Thoracic aorta (tissue), 2 donors: ENCODE results near the gene GNB1L. TPM values are rescaled to one million over a fixed set of nuclear protein-coding genes. Genes with fewer than 3 reads are reported as not detected.
A peak's percentile ranks its signal among the peaks of the same experiment; 100 is the strongest.

ENCODE experiments used
- ATAC-seq: fragments of 150-250 bp; one replicate; pipeline ENCODE4 v1.8.0; 2017; ENCODE audit warnings: low read depth; ENCODE audit not compliant: insufficient number of reproducible peaks, low FRiP score
- DNase-seq: peaks from one replicate; pipeline ENCODE4 v3.0.0-alpha.2; 2020; ENCODE audit warnings: low spot score
- H3K27ac ChIP-seq, 2 donors: fragments of 200-600 bp; sonication (generic); 1 replicate in 1 of 2; 2 replicates in 1 of 2; pipeline ENCODE4 v1.5.1; 2016; ENCODE audit warnings: mild to moderate bottlenecking in 2 of 2, moderate library complexity in 2 of 2
- H3K27me3 ChIP-seq: fragments of 200-600 bp; sonication (generic); replicated peaks from 2 replicates; pipeline ENCODE4 v1.6.0; 2016; ENCODE audit warnings: mild to moderate bottlenecking; ENCODE audit not compliant: insufficient read depth
- H3K36me3 ChIP-seq: fragments of 200-600 bp; sonication (generic); one replicate; pipeline ENCODE4 v1.5.1; 2016
- H3K4me1 ChIP-seq, 2 donors: fragments of 200-600 bp; sonication (generic); 1 replicate in 1 of 2; 2 replicates in 1 of 2; pipeline versions ENCODE4 v1.5.1 to v1.6.0; 2016; ENCODE audit warnings: low read depth in 2 of 2, mild to moderate bottlenecking in 1 of 2; ENCODE audit not compliant: control insufficient read depth in 1 of 2
- H3K4me3 ChIP-seq: fragments of 200-600 bp; sonication (generic); 2 replicates; pipeline ENCODE4 v1.5.1; 2016; ENCODE audit warnings: mild to moderate bottlenecking
- H3K9me3 ChIP-seq: fragments of 200-600 bp; sonication (generic); 2 replicates; pipeline ENCODE4 v1.5.1; 2016
- CTCF ChIP-seq: fragments of 200-600 bp; sonication (generic); IDR thresholded peaks from one replicate; pipeline ENCODE4 v1.5.1; 2019; ENCODE audit warnings: antibody characterized with exemption
- total RNA-seq, 2 donors: library from RNA; depleted of rRNA; stranded (reverse); fragments of >200 nt; gene quantifications; one replicate each; pipeline versions ENCODE4 v1.1.0 to v1.2.3, GENCODE V29; 2016

Gene GNB1L
- total RNA-seq, 2 donors from 2014 or later: 2.3 to 7.7 TPM

- Histone ChIP-seq H3K4me3 (no peak overlapping the region), H3K9me3 (no peaks in the 10 kb centered on the region), H3K27me3 (no peaks in the 10 kb centered on the region), H3K27ac (no peak overlapping the region), H3K4me1 (no peaks in the 10 kb centered on the region), H3K36me3 (peaks cover 12% of the 10 kb centered on the region)
- no peak for ATAC-seq
- no peak for DNase-seq
- TF ChIP-seq CTCF: no peak
Observed at GRCh38 chr22:19887256-19887985, 32.7 kb upstream of the GNB1L start.

GRCh38 chr22:19886605-19887255 lies 32.1 kb upstream of the GNB1L start:
- Histone ChIP-seq H3K36me3 (peaks cover 12% of the 10 kb centered on the region), H3K27ac (peak overlapping the region in 1 of 2 donors; percentile 19), H3K4me1 (peaks cover 0 to 5% of the 10 kb centered on the region in 2 donors), H3K4me3 (no peak overlapping the region), H3K9me3 (no peaks in the 10 kb centered on the region), H3K27me3 (no peaks in the 10 kb centered on the region)
- no peak for TF ChIP-seq CTCF
- no peak for DNase-seq
- no peak for ATAC-seq

DNA sequence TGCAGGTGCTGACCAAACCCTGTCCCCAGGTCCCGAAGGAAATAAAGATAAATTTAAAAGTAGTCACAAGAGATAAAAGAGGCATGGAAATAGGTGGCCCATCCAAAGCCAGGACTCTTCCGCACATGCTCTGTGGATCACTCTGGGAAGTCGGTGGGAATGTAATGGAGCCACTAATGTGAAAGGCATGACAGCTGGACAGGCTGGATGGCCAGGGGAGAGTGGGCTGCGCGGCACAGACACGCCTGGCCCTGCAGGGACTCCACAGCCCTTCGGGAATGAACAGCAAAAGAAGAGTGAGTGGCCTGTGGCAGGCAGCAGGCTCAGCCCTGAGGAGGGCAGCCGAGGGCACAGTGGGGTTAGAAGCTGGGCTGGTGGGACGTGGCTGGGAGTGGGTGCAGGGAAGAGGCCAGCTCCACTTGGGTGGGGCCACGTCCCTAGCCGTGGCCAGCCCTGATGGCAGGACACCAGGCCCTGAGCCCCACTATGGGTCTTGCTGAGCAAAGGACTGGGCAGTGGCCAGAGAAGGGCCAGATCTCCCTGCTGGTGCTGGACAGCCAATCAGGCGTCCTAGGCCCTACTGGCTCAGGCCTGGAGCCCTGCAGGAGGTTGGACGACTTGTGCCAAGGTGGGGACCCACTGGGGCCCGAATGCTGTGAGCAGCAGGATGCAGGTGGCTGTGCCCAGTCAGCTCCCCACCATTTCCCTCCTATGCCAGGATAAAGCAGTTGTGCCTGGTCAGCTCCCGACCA lies 31.3 kb upstream of the GNB1L start:
- peak overlapping the region in 1 of 2 donors; percentile 19 for H3K27ac ChIP-seq
- peaks cover 0 to 12% of the 10 kb centered on the region in 2 donors for H3K4me1 ChIP-seq
- ATAC-seq (no peak), DNase-seq (no peak)
- no peaks in the 10 kb centered on the region for H3K9me3 ChIP-seq
- no peaks in the 10 kb centered on the region for H3K27me3 ChIP-seq
- no peak for TF ChIP-seq CTCF
- H3K4me3 ChIP-seq: no peak overlapping the region
- H3K36me3 ChIP-seq: peaks cover 12% of the 10 kb centered on the region

GRCh38 chr22:19884954-19885751 lies 30.5 kb upstream of the GNB1L start:
- Histone ChIP-seq H3K27me3 (no peaks in the 10 kb centered on the region), H3K27ac (no peak overlapping the region), H3K4me1 (peaks cover 0 to 20% of the 10 kb centered on the region in 2 donors), H3K9me3 (no peaks in the 10 kb centered on the region), H3K4me3 (no peak overlapping the region), H3K36me3 (peaks cover 9% of the 10 kb centered on the region)
- no peak for TF ChIP-seq CTCF
- no peak for DNase-seq
- ATAC-seq: no peak
